NCI-H2171 treated with DMSO at 0.1 percent for 48 hours (cell line): ENCODE data around the gene CADM3.

Experiments used
- DNase-seq: peaks from one replicate; lab custom pipeline; 2025; lab: John Stamatoyannopoulos, UW

CADM3 gene

GRCh38 chr1:159207080-159207479 is 35.7 kb downstream of the CADM3 start:
- DNase-seq: no peak

DNA sequence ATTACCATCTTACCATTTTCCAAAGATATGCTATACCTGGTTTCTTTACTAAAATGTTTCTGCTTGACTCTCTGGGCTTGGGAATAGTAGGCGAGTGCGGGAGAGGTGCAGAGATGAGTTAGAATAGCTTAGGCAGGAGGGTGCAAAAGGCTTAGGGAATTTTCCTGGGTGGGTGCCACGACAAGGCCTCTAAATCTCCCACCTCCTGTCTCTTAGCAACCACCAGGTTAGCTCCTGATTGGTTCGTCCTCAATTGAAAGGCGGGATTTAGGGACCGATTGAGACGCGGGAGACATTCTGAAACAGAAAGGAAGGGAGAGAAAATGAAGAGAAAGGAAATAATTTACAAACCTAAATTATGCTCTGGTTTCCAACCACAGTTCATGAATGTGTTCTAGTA is 36.4 kb downstream of the CADM3 start:
- DNase-seq: no peak

- DNase-seq: no peak
These were observed 36.9 kb downstream of the CADM3 start for GRCh38 chr1:159208175-159208825.

DNA sequence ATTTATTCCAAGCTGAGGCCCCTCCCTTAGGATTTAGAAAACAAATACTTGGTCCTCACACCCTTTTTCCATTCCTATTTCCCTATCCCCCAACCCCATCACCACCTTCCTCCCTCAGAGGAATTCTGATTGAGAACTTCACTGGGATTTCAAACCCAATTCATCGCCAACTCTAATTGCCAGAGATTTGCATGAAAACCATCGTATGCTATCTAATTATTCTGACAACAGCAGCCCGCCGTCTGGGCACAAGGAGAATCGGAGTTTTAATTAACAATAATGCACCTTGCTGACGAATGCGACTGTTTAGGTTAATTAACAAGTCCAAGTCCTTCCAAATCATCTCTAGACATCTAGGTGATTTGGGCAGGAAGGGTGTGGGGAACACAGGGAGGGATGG is 37.6 kb downstream of the CADM3 start:
- DNase-seq: no peak

DNA sequence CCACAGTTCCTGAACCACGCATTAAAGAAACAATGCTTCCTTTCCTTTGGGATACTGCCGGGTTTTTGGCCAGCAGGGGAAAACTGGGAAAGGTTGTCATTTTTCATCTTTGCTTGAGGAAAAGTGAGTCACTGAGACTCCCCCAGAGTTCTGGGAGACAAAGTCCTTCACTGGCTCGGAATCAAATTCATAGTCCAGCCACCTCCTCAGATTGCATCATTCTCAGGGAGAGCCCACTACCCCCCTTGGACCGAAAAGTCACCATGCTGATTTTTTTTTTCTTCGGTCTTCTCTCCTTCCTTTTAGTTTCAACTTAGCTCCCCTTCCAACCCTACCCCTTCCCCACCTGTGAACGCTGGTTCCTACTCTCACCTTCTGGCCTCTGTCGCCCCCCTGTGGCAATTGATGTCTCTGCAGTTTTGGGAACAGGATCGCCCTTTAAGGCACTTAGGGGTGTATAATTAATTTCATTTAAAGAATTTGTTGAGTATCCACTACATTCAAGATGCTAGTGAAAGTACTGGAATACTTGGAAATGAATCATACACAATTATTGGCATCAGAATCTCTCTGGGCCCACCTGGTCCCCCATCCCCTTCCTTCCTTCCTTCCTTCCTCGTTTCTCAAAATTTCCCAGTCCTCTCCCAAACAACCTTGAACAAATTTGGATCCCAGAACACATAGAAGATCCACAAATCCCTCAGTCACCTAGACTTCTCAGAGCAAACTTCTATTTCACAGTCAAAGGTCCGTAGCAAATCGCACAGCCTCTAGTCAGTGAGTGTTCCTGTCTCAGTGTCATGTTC is 40.1 kb downstream of the CADM3 start:
- peak; percentile 7 for DNase-seq

- DNase-seq: no peak
These were observed 41.2 kb downstream of the CADM3 start for GRCh38 chr1:159212596-159212995.

DNA sequence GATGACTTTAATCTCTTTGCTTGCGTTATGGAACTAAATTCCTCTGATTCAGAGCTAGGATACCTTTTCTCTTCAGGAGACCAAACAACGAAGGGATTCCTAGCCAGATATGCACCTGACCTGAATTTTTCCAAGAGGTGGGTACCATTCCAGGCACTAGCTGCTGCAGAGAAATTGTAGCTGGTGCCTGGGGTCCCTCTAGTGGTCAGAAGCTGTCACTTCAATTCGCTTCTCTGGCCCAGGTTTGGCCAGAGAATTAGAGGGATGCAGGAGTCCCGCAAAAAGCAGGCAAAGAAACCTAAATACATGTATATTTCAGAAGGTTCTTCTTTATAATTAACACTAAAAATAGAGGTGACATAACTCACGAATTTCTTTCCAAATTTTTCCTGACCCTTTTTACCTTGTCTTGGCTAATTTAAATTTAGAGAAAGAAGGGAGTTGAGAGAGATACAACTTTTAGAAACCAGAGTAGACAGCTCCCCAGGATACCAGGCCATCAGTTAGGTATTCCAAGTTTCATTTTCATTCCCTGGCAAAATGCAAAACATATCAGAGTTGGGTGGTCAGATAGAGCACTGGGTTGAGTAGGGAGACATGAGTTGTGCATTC is 42.8 kb downstream of the CADM3 start:
- DNase-seq: peak; percentile 44

DNA sequence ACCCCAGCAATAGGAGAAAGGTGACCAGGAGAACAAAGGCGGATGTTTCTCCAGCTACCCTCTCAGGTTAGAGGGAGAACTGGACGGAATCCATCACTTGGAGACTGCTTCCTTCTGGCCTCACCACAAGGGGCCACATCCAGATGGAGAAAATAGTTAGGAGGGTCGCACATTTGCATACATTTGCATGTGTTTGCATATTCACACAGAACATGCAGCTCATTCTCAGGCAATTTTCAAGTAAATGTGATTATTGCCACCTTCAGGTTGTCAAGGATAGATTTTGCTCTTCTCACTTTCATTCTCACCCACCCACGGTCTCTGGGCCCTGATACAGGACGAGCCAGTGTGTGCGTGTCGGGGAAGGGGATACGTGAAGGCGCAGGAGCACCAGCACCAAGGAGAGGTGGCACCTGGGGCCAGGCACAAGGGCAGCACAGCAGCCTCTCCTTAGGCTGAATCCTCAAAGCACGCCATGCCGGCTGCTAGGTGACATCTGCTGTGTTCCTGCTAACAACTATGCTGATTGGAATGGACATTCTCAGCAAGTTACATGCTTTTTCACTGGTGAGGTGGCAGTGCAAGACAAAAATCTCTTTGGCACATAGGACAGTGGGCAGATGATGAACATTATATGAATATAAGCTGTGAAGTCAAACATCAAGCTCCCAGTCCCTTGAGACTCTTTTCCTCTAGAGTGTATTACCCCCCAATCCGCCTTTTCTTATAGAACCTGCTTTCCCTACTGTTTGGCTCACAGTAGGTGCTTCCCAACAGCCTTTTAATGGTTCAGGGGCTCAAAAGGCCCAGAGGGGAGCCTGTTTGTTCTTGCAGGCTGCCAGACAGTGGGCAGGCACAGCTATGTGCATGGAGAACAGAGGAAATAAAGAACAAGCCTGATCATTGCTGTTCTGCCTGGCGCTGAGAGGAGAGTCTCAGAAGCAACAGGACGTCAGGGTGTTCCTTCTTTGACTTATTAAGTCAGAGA is 47.5 kb downstream of the CADM3 start:
- DNase-seq: no peak

GRCh38 chr1:159222075-159222865 is 50.9 kb downstream of the CADM3 start:
- DNase-seq: no peak

GRCh38 chr1:159223004-159223403 is 51.6 kb downstream of the CADM3 start:
- DNase-seq: no peak

- no peak for DNase-seq
These were observed 57.1 kb downstream of the CADM3 start for GRCh38 chr1:159228554-159228953.

DNA sequence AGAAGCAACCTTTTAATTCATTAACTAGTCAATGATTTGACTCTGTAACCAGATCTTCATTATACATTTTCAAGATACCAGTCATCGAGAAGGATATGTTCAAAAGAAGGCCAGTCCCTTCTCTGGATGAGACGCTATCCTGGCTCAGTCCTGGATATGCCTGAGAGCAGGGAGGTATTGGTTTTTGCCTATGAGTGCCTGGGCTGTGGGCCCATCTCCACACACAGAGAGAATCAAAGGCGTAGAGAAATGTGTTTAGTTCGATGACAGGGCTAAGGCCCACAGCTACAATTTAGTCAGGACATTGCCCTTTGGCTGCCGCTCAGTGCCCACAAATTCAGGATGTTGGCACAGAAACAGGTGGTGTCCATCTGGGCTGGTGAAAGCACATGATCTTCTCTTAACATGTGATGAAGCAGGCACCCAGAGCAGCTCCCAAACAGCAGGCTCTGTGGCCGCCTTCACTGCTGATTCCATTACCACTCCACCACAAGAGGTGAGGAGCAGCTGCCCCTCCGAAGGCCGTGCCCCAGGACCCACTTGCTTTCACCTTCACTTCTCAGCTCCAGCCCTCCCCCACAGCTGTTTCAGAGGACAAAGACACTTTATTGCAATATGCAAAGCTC is 58.0 kb downstream of the CADM3 start:
- no peak for DNase-seq

GRCh38 chr1:159229896-159230295 is 58.5 kb downstream of the CADM3 start:
- no peak for DNase-seq

DNA sequence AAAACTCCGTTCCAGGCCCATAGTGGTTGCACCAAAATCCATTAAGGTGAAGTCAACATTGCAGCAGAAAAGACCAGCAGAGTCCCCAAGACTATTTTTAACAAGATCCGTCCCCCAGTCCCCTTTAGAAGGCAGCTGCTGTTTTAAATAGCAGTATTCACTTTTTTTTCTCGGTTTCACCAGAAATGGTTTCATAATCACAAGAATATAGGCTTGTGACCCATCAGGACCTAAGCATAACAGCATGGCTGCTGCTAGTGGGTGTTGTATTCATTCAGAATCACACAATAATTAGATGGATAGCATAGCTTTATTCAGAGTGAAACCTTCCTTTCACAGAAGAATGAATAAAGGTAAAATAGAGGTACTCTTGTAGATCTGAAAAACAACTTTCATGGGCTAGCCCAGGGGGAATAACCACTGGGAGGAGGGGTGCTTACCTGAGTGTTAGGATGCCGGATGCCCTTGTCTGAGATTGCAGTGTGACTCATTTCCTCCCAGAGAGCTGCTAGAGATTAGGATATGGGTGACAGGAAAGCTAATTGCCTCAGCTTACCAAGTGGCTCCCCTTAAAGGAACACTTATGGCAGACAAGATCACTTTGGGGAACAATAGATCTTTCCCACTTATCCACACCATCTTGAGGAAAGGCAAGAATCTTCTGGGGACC is 68.3 kb downstream of the CADM3 start:
- no peak for DNase-seq

DNA sequence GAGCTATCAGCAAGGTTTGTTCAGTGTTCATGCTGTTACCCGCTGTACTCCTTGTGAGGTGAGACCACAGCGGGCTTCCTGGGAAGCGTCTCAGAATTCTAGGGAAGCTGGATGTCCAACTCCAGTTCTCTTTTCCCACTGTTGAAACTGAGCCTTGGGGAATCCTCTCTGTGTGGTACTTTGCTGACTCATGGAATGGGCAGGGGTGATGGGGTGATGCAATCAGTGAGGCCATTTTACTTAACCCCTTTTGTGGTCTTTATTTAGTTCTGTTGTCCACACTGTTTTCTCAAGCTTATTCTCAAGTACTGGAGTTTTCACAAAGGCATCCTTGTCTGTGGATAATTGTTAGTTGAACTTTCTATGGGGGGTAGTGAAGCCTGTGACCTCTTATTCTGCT is 75.9 kb downstream of the CADM3 start:
- no peak for DNase-seq

DNA sequence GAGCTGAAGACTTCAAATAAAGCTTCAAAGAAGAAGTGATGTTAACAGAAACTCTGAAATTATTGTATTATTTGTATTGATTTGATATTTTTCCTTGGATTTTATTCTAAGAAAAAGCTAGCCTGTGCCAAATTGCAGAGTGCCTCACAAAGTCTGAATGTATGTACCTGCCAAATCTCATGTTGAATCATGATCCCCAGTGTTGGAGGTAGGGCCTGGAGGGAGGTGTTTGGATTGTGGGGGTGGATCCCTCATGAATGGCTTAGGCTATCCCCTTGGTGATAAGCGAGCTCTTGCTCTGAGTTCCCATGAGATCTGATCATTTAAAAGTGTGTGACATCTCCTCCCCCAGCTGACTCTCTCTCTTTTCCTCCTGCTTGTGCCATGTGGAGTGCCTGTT is 76.9 kb downstream of the CADM3 start:
- DNase-seq: no peak

DNA sequence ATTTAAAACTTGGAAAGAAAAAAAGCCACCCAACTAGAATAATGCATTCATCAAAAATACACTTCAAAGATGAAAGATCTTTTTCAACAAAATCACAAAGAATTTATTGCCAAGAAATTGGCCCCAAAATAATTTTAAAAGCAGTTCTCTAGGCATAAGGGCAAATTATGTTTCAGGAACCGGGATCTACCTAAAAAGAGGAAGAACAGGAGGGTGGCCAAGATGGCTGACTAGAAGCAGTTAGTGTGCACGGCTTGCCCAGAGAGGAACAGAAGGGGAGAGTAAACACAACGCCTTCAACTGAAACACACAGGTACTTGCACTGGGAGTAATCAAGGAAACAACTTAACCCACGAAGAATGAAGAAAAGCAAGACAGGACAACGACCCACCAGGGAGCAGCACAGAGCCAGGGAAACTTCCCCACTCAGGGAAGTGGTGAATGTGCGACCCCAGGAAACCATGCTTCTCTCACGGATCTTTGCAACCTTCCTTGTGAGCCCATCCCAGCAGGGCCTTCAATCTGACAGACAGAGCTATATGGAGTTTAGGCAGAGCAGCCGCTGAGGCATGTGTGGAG is 79.3 kb downstream of the CADM3 start:
- DNase-seq: no peak
